NCI-H2227 treated with DMSO at 0.1 percent for 48 hours (cell line): ENCODE measurements around the gene C19orf18.
"Not testable (repeated sequence)": the region's sequence is repeated elsewhere in the genome, so short reads cannot be mapped to it uniquely, and the experiment has no call there.

Experiments used
- DNase-seq: peaks from one replicate; lab custom pipeline; 2025; lab: John Stamatoyannopoulos, UW

The C19orf18 gene

GRCh38 chr19:57974434-57974833, at the start of gene C19orf18:
Gene C19orf18 (minus strand): TSS chr19:57974534. CDS start chr19:57974432, 102 bp downstream.
- DNase-seq: no peak

DNA sequence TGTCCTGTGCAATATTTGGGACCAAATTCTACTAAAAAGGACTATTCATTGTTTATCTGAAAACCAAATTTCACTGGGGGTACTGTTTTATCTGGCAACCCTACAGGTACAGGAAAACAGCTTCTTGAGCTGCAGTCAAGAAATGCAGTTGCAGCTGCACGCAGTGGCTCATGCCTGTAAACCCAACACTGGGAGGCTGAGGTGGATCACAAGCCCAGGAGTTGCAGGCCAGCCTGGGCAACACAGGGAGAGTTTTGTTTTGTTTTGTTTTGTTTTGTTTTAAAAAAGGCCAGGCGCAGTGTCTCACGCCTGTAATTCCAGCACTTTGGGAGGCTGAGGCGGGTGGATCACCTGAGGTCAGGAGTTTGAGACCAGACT, 47.9 kb upstream of the C19orf18 start:
- DNase-seq: no peak

DNA sequence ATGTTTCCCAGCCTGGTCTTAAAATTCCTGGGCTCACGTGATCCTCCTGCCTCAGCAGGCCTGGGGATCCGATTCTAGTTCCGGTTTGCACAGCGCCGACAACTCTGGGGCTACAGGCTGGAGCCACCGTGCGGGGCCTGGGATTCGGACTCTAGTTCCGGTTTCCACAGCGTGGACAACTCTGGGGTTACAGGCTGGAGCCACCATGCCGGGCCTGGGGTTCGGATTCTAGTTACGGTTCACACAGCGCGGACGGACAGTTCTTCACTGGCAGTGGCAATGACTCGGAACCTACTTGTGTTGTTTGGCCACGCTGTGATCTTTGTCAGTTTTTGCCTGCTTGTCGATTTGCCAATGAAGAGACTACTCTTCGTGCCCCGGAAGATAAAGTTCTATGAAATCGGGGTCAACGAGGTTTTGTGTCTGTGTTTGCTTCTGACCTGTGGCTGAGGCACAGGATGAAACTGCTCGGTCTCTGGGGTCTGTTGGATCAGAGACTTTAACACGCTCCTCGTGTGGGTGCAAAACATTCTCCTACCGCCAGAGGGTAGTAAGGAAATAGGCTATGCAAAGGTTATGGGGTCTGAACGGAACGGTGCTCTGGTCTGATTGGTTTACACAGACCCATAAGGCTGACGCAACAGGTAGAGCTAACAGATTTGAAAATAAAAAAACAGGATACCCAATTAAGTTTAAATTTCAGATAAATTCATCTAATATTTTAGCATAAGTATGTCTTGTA, 47.4 kb upstream of the C19orf18 start:
- DNase-seq: no peak

GRCh38 chr19:58020129-58020528, 45.8 kb upstream of the C19orf18 start:
- no peak for DNase-seq

DNA sequence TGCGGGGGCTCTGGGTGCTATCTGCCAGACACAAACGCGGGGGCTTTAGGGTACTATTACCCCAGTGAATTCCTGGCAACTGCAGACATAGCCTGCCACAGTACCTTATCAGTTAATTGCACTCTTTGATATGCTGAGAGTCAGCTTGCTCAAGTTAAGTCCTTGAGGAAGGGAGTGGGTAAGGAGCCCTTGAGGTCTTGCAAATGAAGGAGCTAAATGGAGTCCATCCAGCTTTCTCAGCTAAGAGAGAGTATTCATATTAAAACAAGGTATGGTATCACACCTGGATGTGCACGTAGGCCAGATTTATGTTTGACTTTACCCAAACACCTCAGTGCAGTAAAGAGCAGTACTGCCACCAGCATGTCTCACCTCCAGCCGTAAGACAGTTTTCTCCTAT, 39.8 kb upstream of the C19orf18 start:
- DNase-seq: no peak

- no peak for DNase-seq
Measured at GRCh38 chr19:58010507-58010906, 36.2 kb upstream of the C19orf18 start.

DNA sequence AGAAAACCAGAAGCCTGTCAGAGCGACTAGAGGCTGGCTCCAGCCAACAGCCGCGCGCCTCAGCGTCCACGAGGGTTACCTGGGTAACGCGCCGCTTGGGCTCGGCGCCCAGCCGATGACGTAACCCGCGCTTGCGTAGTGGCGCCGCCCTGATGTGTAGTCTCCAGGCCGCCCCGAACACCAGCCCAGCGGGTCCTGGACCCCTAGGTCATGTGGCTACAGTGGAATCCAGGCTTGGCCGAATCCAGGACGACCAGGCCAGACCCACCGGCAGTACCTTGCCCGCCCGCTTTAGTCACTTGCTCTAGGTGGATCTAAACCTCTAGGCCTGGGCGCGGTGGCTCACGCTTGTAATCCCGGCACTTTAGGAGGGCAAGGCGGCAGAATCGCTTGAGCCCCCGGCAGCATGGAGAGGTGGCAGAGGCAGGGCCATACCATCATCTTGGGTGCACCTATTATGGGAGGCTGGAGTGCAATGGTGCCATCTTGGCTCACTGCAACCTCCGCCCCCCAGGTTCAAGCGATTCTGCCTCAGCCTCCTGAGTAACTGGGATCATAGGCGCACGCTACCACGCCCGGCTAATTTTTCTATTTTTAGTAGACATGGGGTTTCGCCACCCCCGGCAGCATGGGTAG, 35.5 kb upstream of the C19orf18 start:
- DNase-seq: peak; percentile 91

GRCh38 chr19:58009301-58009665, 34.9 kb upstream of the C19orf18 start:
- DNase-seq: no peak

DNA sequence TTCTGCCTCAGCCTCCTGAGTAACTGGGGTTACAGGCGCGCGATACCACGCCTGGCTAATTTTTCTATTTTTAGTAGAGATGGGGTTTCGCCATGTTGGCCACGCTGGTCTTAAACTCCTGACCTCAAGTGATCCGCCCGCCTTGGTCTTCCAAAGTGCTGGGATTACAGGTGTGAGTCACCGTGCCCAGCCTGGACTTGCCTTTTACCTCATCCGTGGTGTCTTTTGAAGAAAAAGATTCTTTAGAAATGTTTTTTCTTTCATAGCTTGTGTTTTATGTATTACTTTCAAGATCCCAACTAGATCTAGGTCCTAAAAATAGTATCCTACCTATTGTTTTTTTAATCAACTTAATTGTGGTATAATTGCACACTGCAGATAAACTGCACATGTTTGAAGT, 34.5 kb upstream of the C19orf18 start:
- DNase-seq: not testable (repeated sequence)

DNA sequence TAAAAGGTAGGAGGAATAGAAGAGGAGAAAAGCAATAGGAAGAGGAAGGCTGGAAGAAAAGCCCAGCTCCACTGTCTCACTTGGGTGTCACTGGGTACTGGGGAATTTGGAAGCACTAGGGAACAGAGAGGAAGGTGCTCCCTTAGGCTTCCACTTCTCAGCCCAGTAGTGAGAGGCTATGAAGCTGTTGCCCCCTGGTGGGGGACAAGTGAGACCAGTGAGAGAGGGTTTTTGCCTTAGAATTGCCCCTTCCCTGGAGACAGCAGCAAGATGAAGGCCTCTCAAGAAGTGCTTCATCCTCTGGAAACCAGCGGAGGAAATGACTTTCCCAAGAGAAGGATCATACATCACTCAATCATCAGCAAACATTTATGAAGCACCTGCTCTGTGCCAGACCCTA, 33.0 kb upstream of the C19orf18 start:
- DNase-seq: no peak

GRCh38 chr19:58003174-58003828, 29.0 kb upstream of the C19orf18 start:
- DNase-seq: no peak

GRCh38 chr19:58002384-58003173, 28.2 kb upstream of the C19orf18 start, which contains the start of gene ZNF606:
Gene ZNF606 (minus strand): TSS chr19:58002820. CDS start chr19:58001319, 1,501 bp downstream.
- peak; percentile 96 for DNase-seq

- DNase-seq: no peak
Measured at GRCh38 chr19:58001895-58002369, 27.6 kb upstream of the C19orf18 start.

DNA sequence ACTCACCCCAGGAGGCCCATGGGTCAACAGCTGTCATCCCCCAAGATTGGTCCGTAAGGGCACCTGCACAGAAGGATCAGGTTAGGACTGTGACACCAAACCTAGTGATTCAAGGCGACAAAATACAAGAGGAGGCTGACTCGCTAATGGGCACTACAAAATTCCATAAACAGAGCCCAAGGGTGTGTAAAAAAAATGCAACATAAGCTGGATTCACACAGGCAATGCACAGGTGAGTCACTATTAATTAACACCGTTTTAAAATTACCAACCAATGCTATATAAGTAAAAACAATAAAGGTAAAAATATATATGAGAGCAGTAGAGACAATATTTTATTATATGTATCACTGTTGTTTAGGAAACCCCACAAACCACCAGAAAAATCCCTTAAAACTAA, 26.3 kb upstream of the C19orf18 start:
- DNase-seq: no peak

DNA sequence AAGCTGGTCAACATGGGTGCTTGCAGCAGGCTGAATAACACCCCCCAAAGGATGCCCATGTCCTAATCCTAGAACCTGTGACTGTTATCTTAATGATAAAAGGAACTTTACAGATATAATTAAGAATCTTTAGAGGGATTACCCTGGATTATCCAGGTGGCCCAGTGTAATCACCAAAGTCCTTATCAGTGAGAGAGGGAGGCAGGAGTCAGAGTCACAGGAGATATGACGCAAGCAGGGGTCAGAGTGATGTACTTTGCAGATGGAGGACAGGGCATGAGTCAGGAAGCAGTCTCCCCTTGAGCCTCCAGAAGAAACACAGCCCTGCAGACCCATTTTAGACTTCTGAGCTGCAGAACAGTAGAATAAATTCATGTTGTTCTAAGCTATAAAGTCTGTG, 18.5 kb upstream of the C19orf18 start:
- no peak for DNase-seq

- no peak for DNase-seq
Measured at GRCh38 chr19:57978586-57979289, 4.4 kb upstream of the C19orf18 start.

DNA sequence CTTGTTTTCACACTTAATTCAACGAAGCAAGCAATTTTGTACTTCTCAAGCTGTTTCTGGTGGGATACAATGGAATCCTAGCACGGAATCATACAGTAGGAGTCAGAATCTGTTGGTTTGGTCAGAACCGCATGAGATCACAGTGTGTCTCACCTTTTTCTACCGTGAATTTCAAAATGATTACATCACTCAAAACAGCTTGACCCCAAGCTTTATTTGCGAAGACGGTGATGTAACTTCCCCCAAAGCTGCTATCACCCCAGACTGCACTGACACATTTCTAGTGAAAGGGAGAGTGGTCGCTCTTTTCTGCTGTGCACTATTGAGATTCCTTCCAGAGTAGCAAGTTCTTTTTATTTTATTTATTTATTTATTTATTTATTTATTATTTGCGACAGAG, 9.6 kb downstream of the C19orf18 start:
- no peak for DNase-seq

GRCh38 chr19:57961785-57962184, 12.5 kb downstream of the C19orf18 start:
- no peak for DNase-seq

DNA sequence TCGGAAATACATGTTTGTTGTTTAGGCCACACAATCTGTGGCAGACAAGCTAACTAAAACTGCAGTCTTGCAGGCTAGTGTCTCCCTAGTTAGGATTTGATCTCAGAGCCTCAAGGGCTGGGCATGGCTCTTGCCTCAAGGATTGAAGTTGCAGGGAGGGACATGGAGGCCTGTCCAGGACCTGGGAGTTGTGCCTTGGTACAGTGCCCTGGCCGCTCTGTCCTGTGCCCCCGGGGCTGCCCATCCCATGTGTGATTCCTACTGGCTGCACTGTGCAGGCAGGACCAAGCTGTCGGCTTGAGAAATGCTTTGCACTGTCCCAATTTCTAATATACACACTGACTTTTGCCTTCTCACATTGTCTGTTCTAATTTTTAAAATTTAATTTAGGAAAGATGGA, 19.3 kb downstream of the C19orf18 start:
- no peak for DNase-seq

DNA sequence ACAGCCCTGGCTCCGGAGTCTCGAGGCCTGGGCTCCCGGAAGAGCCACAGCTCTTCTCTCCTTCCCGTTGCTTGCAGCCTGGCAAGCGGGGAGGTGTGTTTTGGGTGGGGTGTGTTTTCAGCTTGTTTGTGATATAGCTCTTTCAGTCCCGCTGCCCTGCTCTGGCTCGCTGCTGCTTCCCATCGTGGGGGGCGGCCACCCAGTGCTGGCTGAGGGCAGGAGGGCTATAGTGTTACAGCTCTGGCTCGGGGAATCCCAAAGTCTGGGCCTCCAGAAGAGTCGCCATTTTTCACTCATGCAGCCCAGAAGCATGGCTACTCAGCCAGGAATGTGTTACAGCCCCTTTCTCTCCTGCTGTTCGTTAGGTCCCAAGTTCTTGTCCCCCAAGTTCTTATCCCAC, 24.6 kb downstream of the C19orf18 start:
- DNase-seq: no peak

- no peak for DNase-seq
Measured at GRCh38 chr19:57949296-57949695, 25.0 kb downstream of the C19orf18 start.
